Liver (tissue), 9 donors: ENCODE data around the gene ZCCHC4. TPM values are rescaled to one million over a fixed set of nuclear protein-coding genes. Genes with fewer than 3 reads are reported as not detected.
A peak's percentile ranks its signal among the peaks of the same experiment; 100 is the strongest.

Experiments
- DNase-seq: peaks from one replicate; pipeline ENCODE4 v3.0.0-alpha.2; 2017; ENCODE audit warnings: low spot score
- H3K27ac ChIP-seq, 2 donors: one replicate each; pipeline ENCODE4 v1.7.0; 2013; ENCODE audit warnings: inconsistent platforms in 2 of 2, low read length in 2 of 2, control low read depth in 1 of 2, low read depth in 1 of 2, mild to moderate bottlenecking in 1 of 2
- H3K27me3 ChIP-seq, 4 donors: one replicate each; pipeline versions ENCODE4 v1.6.1 to v1.7.0; 2013; ENCODE audit warnings: low read length in 3 of 4, inconsistent platforms in 1 of 4, mild to moderate bottlenecking in 1 of 4, moderate library complexity in 1 of 4; ENCODE audit not compliant: control insufficient read depth in 4 of 4, insufficient read depth in 4 of 4
- H3K36me3 ChIP-seq, 4 donors: one replicate each; pipeline versions ENCODE4 v1.6.1 to v1.7.0; 2013; ENCODE audit warnings: low read length in 3 of 4, mild to moderate bottlenecking in 3 of 4, low read depth in 1 of 4, moderate library complexity in 1 of 4; ENCODE audit not compliant: control insufficient read depth in 4 of 4, insufficient read depth in 3 of 4
- H3K4me1 ChIP-seq, 4 donors: one replicate each; pipeline versions ENCODE4 v1.6.1 to v1.7.0; 2013; ENCODE audit warnings: low read length in 3 of 4, mild to moderate bottlenecking in 3 of 4, moderate library complexity in 1 of 4; ENCODE audit not compliant: control insufficient read depth in 4 of 4, insufficient read depth in 4 of 4
- H3K4me3 ChIP-seq, 3 donors: one replicate each; pipeline versions ENCODE4 v1.6.1 to v1.7.0; 2013; ENCODE audit warnings: low read length in 3 of 3, control low read depth in 1 of 3, low read depth in 1 of 3, mild to moderate bottlenecking in 1 of 3
- H3K9ac ChIP-seq, 2 donors: one replicate each; pipeline ENCODE4 v1.7.0; 2013; ENCODE audit warnings: low read length in 2 of 2, mild to moderate bottlenecking in 2 of 2, moderate library complexity in 2 of 2, control low read depth in 1 of 2, low read depth in 1 of 2
- H3K9me3 ChIP-seq, 4 donors: one replicate each; pipeline versions ENCODE4 v1.6.1 to v1.7.0; 2013; ENCODE audit warnings: low read length in 3 of 4; ENCODE audit not compliant: control insufficient read depth in 4 of 4
- EGR1 ChIP-seq, 2 donors: IDR thresholded peaks; 2 replicates each; pipeline ENCODE4 v1.6.1; 2016 to 2018; ENCODE audit warnings: antibody characterized with exemption in 2 of 2, low read depth in 2 of 2
- FOXA1 ChIP-seq: IDR thresholded peaks from 2 replicates; pipeline ENCODE4 v1.6.1; 2016; ENCODE audit warnings: antibody characterized with exemption
- FOXA2 ChIP-seq: IDR thresholded peaks from 2 replicates; pipeline ENCODE4 v1.6.1; 2016; ENCODE audit warnings: antibody characterized with exemption
- HNF4A ChIP-seq, 2 donors: conservative IDR thresholded peaks; 2 replicates each; pipeline ENCODE4 v1.6.1; 2016; ENCODE audit warnings: antibody characterized with exemption in 2 of 2, mild to moderate bottlenecking in 2 of 2
- HNF4G ChIP-seq: IDR thresholded peaks from 2 replicates; pipeline ENCODE4 v1.6.1; 2016; ENCODE audit warnings: antibody characterized with exemption
- JUND ChIP-seq, 2 donors: IDR thresholded peaks; 2 replicates each; pipeline ENCODE4 v1.6.1; 2016; ENCODE audit warnings: antibody characterized with exemption in 2 of 2
- MAX ChIP-seq: IDR thresholded peaks from 2 replicates; pipeline ENCODE4 v1.6.1; 2016; ENCODE audit warnings: antibody characterized with exemption
- NR2F2 ChIP-seq: IDR thresholded peaks from 2 replicates; pipeline ENCODE4 v1.6.1; 2016; ENCODE audit warnings: antibody characterized with exemption
- RAD21 ChIP-seq, 2 donors: IDR thresholded peaks; 2 replicates each; pipeline ENCODE4 v1.6.1; 2016; ENCODE audit warnings: antibody characterized with exemption in 2 of 2, mild to moderate bottlenecking in 2 of 2
- RXRA ChIP-seq, 2 donors: IDR thresholded peaks; 2 replicates each; pipeline ENCODE4 v1.6.1; 2017 to 2018; ENCODE audit warnings: antibody characterized with exemption in 2 of 2, mild to moderate bottlenecking in 1 of 2
- TAF1 ChIP-seq: conservative IDR thresholded peaks from 2 replicates; pipeline ENCODE4 v1.6.1; 2016; ENCODE audit warnings: antibody characterized with exemption, mild to moderate bottlenecking
- ZBTB33 ChIP-seq: IDR thresholded peaks from 2 replicates; pipeline ENCODE4 v1.6.1; 2016; ENCODE audit warnings: antibody characterized with exemption
- WGBS: extraction: QIAGEN DNeasy Blood & Tissue Kit; methylation state at CpG from one replicate; pipeline ENCODE4 v1.1.7; 2013; 5-methylcytosine and 5-hydroxymethylcytosine counted together
- polyA plus RNA-seq, 2 donors: library from polyadenylated mRNA; stranded (reverse) in 1 of 2; unstranded in 1 of 2; fragments of 200-250 nt in 1 of 2; fragments of >200 nt in 1 of 2; fragmentation: Nextera tagmentation in 1 of 2; extraction: Ambion mirVana in 1 of 2; gene quantifications; one replicate each; pipeline versions ENCODE4 v1.2.1 to v1.2.3, GENCODE V29; 2013 to 2015
- total RNA-seq, 2 donors: library from RNA; depleted of rRNA; stranded (reverse); fragments of >200 nt; gene quantifications; one replicate each; pipeline ENCODE4 v1.2.3, GENCODE V29; 2014
- TF ChIP-seq, protein P1 (sequence below): fragments of 150-350 bp; IDR thresholded peaks from 2 replicates; pipeline ENCODE4 v1.5.1; 2017; ENCODE audit warnings: improper control_type of control experiment, low read depth, low read length; ENCODE audit not compliant: missing input control
- TF ChIP-seq, protein P2 (sequence below): IDR thresholded peaks from 2 replicates; pipeline ENCODE4 v1.6.1; 2016; ENCODE audit warnings: antibody characterized with exemption
- donor health status: healthy.
- donor health status: healthy.
- donor health status: healthy.
- donor health status: healthy.
- donor health status: healthy.

The ZCCHC4 gene
- total and polyA plus RNA-seq, 4 donors, result 2.1 to 7.4 (median 4.6) TPM

DNA sequence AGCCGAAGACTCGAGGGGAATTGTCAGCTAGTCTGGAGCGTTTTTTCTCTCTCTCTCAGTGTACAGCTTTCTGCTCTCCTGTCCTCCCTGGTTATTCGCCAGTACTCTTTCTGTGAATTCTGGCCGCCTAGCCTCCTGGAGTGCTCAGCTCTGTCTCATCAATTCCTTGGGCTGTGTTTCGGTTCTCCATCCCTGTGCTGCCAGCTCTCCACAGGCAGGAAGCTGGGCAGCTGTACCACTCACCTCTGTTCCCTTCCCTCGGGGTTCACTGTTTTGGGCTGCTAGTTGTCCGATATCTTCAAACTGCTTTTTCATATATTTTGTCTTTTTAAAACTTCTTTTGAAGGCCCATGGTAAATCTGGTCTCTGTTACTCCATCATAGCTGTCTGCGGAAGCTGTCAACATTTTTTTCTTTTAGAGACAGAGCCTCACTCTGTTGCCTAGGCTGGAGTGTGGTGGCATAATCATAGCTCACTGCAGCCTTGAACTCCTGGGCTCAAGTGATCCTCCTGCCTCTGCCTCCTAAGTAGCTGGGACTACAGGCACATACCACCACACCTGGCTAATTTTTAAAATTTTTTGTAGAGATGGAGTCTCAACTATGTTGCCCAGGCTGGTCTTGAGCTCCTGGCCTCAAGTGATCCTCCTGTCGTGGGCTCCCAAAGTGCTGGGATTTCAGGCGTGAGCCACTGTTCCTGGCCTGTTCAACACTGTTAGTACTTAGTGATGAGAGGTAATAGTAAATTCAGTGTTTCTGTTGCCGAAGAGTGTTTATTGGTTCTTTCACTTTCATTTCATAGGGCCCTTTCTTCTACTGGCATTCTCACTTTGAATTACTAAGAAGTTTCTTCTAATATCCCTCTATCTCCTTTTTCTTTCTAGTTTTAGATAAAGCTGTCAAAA is 18.6 kb downstream of the ZCCHC4 start:
- no peak overlapping the region for H3K9ac ChIP-seq
- no peaks in the 10 kb centered on the region for H3K9me3 ChIP-seq
- peaks cover 0 to 11% (median 1%) of the 10 kb centered on the region in 4 donors for H3K4me1 ChIP-seq
- no peak overlapping the region for H3K4me3 ChIP-seq
- no peaks in the 10 kb centered on the region for H3K27me3 ChIP-seq
- TF ChIP-seq FOXA1 (no peak), NR2F2 (no peak)
- peaks cover 0 to 4% (median 0%) of the 10 kb centered on the region in 4 donors for H3K36me3 ChIP-seq
- peak overlapping the region in 1 of 2 donors; percentile 1 for H3K27ac ChIP-seq
- 83% methylated on average over 12 of the region's 12 CpGs for WGBS
- no peak for DNase-seq

- Histone ChIP-seq H3K9me3 (no peaks in the 10 kb centered on the region), H3K9ac (no peak overlapping the region), H3K36me3 (peaks cover 0 to 3% (median under 1%) of the 10 kb centered on the region in 4 donors), H3K4me1 (no peaks in the 10 kb centered on the region), H3K4me3 (no peak overlapping the region), H3K27me3 (no peaks in the 10 kb centered on the region), H3K27ac (no peak overlapping the region)
- no peak for DNase-seq
- 98% methylated on average over 2 of the region's 2 CpGs for WGBS
- TF ChIP-seq MAX (no peak), TAF1 (no peak), RXRA (IDR thresholded peaks at IDR 0.05) (no peak), ZBTB33 (no peak), FOXA2 (no peak), HNF4G (no peak), RAD21 (IDR thresholded peaks at IDR 0.05) (no peak), FOXA1 (no peak), JUND (IDR thresholded peaks at IDR 0.05) (no peak), HNF4A (conservative IDR thresholded peaks at IDR 0.05) (no peak), NR2F2 (no peak), EGR1 (IDR thresholded peaks at IDR 0.05; ENCODE audit: low read depth in 2 of 2) (no peak)
- TF ChIP-seq, protein P1, sequence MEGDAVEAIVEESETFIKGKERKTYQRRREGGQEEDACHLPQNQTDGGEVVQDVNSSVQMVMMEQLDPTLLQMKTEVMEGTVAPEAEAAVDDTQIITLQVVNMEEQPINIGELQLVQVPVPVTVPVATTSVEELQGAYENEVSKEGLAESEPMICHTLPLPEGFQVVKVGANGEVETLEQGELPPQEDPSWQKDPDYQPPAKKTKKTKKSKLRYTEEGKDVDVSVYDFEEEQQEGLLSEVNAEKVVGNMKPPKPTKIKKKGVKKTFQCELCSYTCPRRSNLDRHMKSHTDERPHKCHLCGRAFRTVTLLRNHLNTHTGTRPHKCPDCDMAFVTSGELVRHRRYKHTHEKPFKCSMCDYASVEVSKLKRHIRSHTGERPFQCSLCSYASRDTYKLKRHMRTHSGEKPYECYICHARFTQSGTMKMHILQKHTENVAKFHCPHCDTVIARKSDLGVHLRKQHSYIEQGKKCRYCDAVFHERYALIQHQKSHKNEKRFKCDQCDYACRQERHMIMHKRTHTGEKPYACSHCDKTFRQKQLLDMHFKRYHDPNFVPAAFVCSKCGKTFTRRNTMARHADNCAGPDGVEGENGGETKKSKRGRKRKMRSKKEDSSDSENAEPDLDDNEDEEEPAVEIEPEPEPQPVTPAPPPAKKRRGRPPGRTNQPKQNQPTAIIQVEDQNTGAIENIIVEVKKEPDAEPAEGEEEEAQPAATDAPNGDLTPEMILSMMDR, result no peak
- TF ChIP-seq, protein P2, sequence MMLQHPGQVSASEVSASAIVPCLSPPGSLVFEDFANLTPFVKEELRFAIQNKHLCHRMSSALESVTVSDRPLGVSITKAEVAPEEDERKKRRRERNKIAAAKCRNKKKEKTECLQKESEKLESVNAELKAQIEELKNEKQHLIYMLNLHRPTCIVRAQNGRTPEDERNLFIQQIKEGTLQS, result no peak
Observed at GRCh38 chr4:25343671-25344070, 31.1 kb downstream of the ZCCHC4 start.
